Measurements from ENCODE around the gene MYO5B. TPM values are rescaled to one million over a fixed set of nuclear protein-coding genes. Genes with fewer than 3 reads are reported as not detected.

MYO5B gene
- polyA plus RNA-seq, 1 donor (not counting 4 experiments of a cell fraction or from before 2014, with no cell fraction given): 6.8 TPM

GRCh38 chr18:49884465-49884864 lies 310.5 kb downstream of the MYO5B start:
- no peak for FAIRE-seq
- Histone ChIP-seq H2AFZ (ENCODE audit: control insufficient read depth, low read length) (no peak overlapping the region), H3K27me3 (ENCODE audit: control insufficient read depth, extremely low read depth, insufficient read depth, low read length) (no peaks in the 10 kb centered on the region), H3K36me3 (ENCODE audit: control insufficient read depth in 2 of 2, extremely low read depth in 1 of 2, insufficient read depth in 2 of 2, low read length in 2 of 2) (no peaks in the 10 kb centered on the region), H4K20me1 (ENCODE audit: control insufficient read depth, extremely low read depth, insufficient read depth, low read length) (no peaks in the 10 kb centered on the region), H3K9me3 (ENCODE audit: control insufficient read depth, low read depth, low read length) (no peaks in the 10 kb centered on the region), H3K9ac (ENCODE audit: control insufficient read depth, extremely low read depth, insufficient read depth, low read length) (no peak overlapping the region), H3K4me1 (ENCODE audit: control insufficient read depth, extremely low read depth, insufficient read depth, low read length) (peaks cover 6% of the 10 kb centered on the region), H3K9me1 (ENCODE audit: control insufficient read depth, extremely low read depth, insufficient read depth, low read length) (no peaks in the 10 kb centered on the region), H3K79me2 (ENCODE audit: control insufficient read depth, insufficient read depth, low read length) (no peaks in the 10 kb centered on the region), H3K4me3 (ENCODE audit: control insufficient read depth in 2 of 3, extremely low read depth in 1 of 3, insufficient read depth in 2 of 3, low read depth in 1 of 3, low read length in 3 of 3) (no peak overlapping the region), H3K4me2 (ENCODE audit: control insufficient read depth, extremely low read depth, insufficient read depth, low read depth, low read length) (no peak overlapping the region), H3K27ac (ENCODE audit: control insufficient read depth, insufficient read depth, low read length) (no peak overlapping the region)
- TF ChIP-seq EZH2 (IDR thresholded peaks at IDR 0.05; ENCODE audit: low read length) (no peak), CTCF (optimal IDR thresholded peaks at IDR 0.05 in 1 of 3, IDR thresholded peaks at IDR 0.05 in 1 of 3, conservative IDR thresholded peaks at IDR 0.05 in 1 of 3; ENCODE audit: extremely low read depth in 1 of 3, insufficient read depth in 2 of 3, low read length in 3 of 3) (no peak)
- DNase-seq (ENCODE audit: low read depth, low spot score): no peak
- dilution Hi-C loops (cut with MboI; ENCODE audit: extremely low pct_ligation_motif_present, low sequenced_read_pairs): no loop called here

- H3K36me3 ChIP-seq (ENCODE audit: control insufficient read depth in 2 of 2, extremely low read depth in 1 of 2, insufficient read depth in 2 of 2, low read length in 2 of 2): no peaks in the 10 kb centered on the region
- dilution Hi-C loops (cut with MboI; ENCODE audit: extremely low pct_ligation_motif_present, low sequenced_read_pairs): no loop called here
- no peak overlapping the region for H3K27ac ChIP-seq (ENCODE audit: control insufficient read depth, insufficient read depth, low read length)
- no peak for DNase-seq (ENCODE audit: low read depth, low spot score)
- no peaks in the 10 kb centered on the region for H3K9me1 ChIP-seq (ENCODE audit: control insufficient read depth, extremely low read depth, insufficient read depth, low read length)
- H3K4me2 ChIP-seq (ENCODE audit: control insufficient read depth, extremely low read depth, insufficient read depth, low read depth, low read length): no peak overlapping the region
- FAIRE-seq: peak; percentile 79
- no peak overlapping the region for H3K9ac ChIP-seq (ENCODE audit: control insufficient read depth, extremely low read depth, insufficient read depth, low read length)
- H3K4me3 ChIP-seq (ENCODE audit: control insufficient read depth in 2 of 3, extremely low read depth in 1 of 3, insufficient read depth in 2 of 3, low read depth in 1 of 3, low read length in 3 of 3): no peak overlapping the region
- H3K79me2 ChIP-seq (ENCODE audit: control insufficient read depth, insufficient read depth, low read length): no peaks in the 10 kb centered on the region
- H3K9me3 ChIP-seq (ENCODE audit: control insufficient read depth, low read depth, low read length): no peaks in the 10 kb centered on the region
- no peaks in the 10 kb centered on the region for H3K27me3 ChIP-seq (ENCODE audit: control insufficient read depth, extremely low read depth, insufficient read depth, low read length)
- TF ChIP-seq CTCF (optimal IDR thresholded peaks at IDR 0.05 in 1 of 3, IDR thresholded peaks at IDR 0.05 in 1 of 3, conservative IDR thresholded peaks at IDR 0.05 in 1 of 3; ENCODE audit: extremely low read depth in 1 of 3, insufficient read depth in 2 of 3, low read length in 3 of 3) (no peak), EZH2 (IDR thresholded peaks at IDR 0.05; ENCODE audit: low read length) (no peak)
- no peak overlapping the region for H2AFZ ChIP-seq (ENCODE audit: control insufficient read depth, low read length)
- no peaks in the 10 kb centered on the region for H4K20me1 ChIP-seq (ENCODE audit: control insufficient read depth, extremely low read depth, insufficient read depth, low read length)
- peaks cover 6% of the 10 kb centered on the region for H3K4me1 ChIP-seq (ENCODE audit: control insufficient read depth, extremely low read depth, insufficient read depth, low read length)
These were observed 314.3 kb downstream of the MYO5B start for GRCh38 chr18:49880661-49881060.

Measured in keratinocyte (primary cell).